Measurements from ENCODE around the gene PRRC2B.

Gene PRRC2B

GRCh38 chr9:131482343-131483006 lies 88.6 kb downstream of the PRRC2B start:
- no peak for DNase-seq (ENCODE audit: low read depth)
- TF ChIP-seq CTCF (IDR thresholded peaks at IDR 0.05; ENCODE audit: low read depth, low read length, missing control alignments), result no peak

GRCh38 chr9:131483319-131484050 lies 89.6 kb downstream of the PRRC2B start:
- TF ChIP-seq CTCF (IDR thresholded peaks at IDR 0.05; ENCODE audit: low read depth, low read length, missing control alignments), result no peak
- H3K4me3 ChIP-seq (ENCODE audit: low read depth, low read length), result no peak overlapping the region
- in situ Hi-C loops (cut with HindIII; ENCODE audit: low sequenced_read_pairs), result no loop called here
- DNase-seq (ENCODE audit: low read depth), result no peak

More at GRCh38 chr9:131482343-131483006, 88.6 kb downstream of the PRRC2B start:
- no peak overlapping the region for H3K4me3 ChIP-seq (ENCODE audit: low read depth, low read length)
- in situ Hi-C loops (cut with HindIII; ENCODE audit: low sequenced_read_pairs), result no loop called here

- TF ChIP-seq CTCF (IDR thresholded peaks at IDR 0.05; ENCODE audit: low read depth, low read length, missing control alignments), result no peak
- H3K4me3 ChIP-seq (ENCODE audit: low read depth, low read length), result no peak overlapping the region
- in situ Hi-C loops (cut with HindIII; ENCODE audit: low sequenced_read_pairs), result no loop called here
- DNase-seq (ENCODE audit: low read depth), result no peak
Measured at GRCh38 chr9:131484051-131484445, 90.2 kb downstream of the PRRC2B start.

- DNase-seq (ENCODE audit: low read depth), result no peak
- in situ Hi-C loops (cut with HindIII; ENCODE audit: low sequenced_read_pairs), result no loop called here
- H3K4me3 ChIP-seq (ENCODE audit: low read depth, low read length), result no peak overlapping the region
- TF ChIP-seq CTCF (IDR thresholded peaks at IDR 0.05; ENCODE audit: low read depth, low read length, missing control alignments), result no peak
Measured at GRCh38 chr9:131484560-131485185, 90.8 kb downstream of the PRRC2B start.

- H3K4me3 ChIP-seq (ENCODE audit: low read depth, low read length), result no peak overlapping the region
- in situ Hi-C loops (cut with HindIII; ENCODE audit: low sequenced_read_pairs), result no loop called here
- TF ChIP-seq CTCF (IDR thresholded peaks at IDR 0.05; ENCODE audit: low read depth, low read length, missing control alignments), result no peak
- no peak for DNase-seq (ENCODE audit: low read depth)
Measured at GRCh38 chr9:131485206-131485605, 91.3 kb downstream of the PRRC2B start.

- TF ChIP-seq CTCF (IDR thresholded peaks at IDR 0.05; ENCODE audit: low read depth, low read length, missing control alignments), result no peak
- in situ Hi-C loops (cut with HindIII; ENCODE audit: low sequenced_read_pairs), result no loop called here
- no peak for DNase-seq (ENCODE audit: low read depth)
- no peak overlapping the region for H3K4me3 ChIP-seq (ENCODE audit: low read depth, low read length)
Measured at GRCh38 chr9:131485728-131486422, 92.0 kb downstream of the PRRC2B start.

All from astrocyte of the cerebellum (primary cell).